ENCODE data around the gene GABRG3. TPM values are rescaled to one million over a fixed set of nuclear protein-coding genes. Genes with fewer than 3 reads are reported as not detected.

Gene GABRG3
- total RNA-seq, 1 experiment from 2014 or later, result 0.15 TPM

GRCh38 chr15:26971271-26972018, 464 bp downstream of the GABRG3 start:
- Histone ChIP-seq H4K91ac (ENCODE audit: insufficient read length, low read depth, low read length) (no peak overlapping the region), H2BK120ac (ENCODE audit: low read depth, low read length, poor library complexity, severe bottlenecking) (no peak overlapping the region), H2BK20ac (ENCODE audit: low read depth, low read length, poor library complexity, severe bottlenecking) (no peak overlapping the region), H2BK5ac (ENCODE audit: insufficient read length, low read length) (no peak overlapping the region), H3K79me2 (ENCODE audit: insufficient read depth, low read length) (no peaks in the 10 kb centered on the region), H4K8ac (replicated peaks; ENCODE audit: insufficient read length, low read depth, low read length) (no peak overlapping the region), H3K27ac (ENCODE audit: insufficient read length, low read depth, low read length) (no peak overlapping the region), H3K14ac (ENCODE audit: insufficient read depth, low read length) (no peak overlapping the region), H2BK15ac (ENCODE audit: low read depth, low read length) (no peak overlapping the region), H3K9me3 (ENCODE audit: control insufficient read depth, low read depth, low read length) (no peaks in the 10 kb centered on the region), H2AK5ac (ENCODE audit: insufficient read length, low read length) (no peak overlapping the region), H3K18ac (ENCODE audit: insufficient read length, low read depth, low read length) (no peak overlapping the region), H3T11ph (ENCODE audit: low read length) (no peak overlapping the region), H2AFZ (ENCODE audit: low read length) (no peak overlapping the region), H3K9ac (ENCODE audit: extremely low read depth, insufficient read length, low read length) (no peak overlapping the region), H3K23ac (ENCODE audit: insufficient read length, low read depth, low read length) (no peak overlapping the region), H3K56ac (ENCODE audit: insufficient read length, low read depth, low read length) (no peak overlapping the region), H2BK12ac (ENCODE audit: insufficient read length, low read depth, low read length) (no peak overlapping the region), H3K4me2 (ENCODE audit: insufficient read depth, insufficient read length, low read length) (peak overlapping the region; percentile 85), H3K4me1 (ENCODE audit: insufficient read depth, low read length) (no peaks in the 10 kb centered on the region; the same call in 1 of the 2 replicates), H3K27me3 (ENCODE audit: insufficient read depth, low read length) (peaks cover 26% of the 10 kb centered on the region), H3K79me1 (ENCODE audit: insufficient read depth, low read depth, low read length, poor library complexity, severe bottlenecking) (no peaks in the 10 kb centered on the region), H3K23me2 (ENCODE audit: insufficient read length, low read depth, low read length, poor library complexity, severe bottlenecking) (peaks cover 12% of the 10 kb centered on the region), H3K4ac (ENCODE audit: low read depth, low read length) (no peak overlapping the region), H4K5ac (ENCODE audit: insufficient read length, low read depth, low read length) (no peak overlapping the region), H4K20me1 (ENCODE audit: control insufficient read depth, insufficient read depth, insufficient read length) (no peaks in the 10 kb centered on the region)
- peaks cover 74% of the 10 kb centered on the region for H3K27me3 Mint-ChIP-seq (ENCODE audit: low read depth)
- H3K27ac Mint-ChIP-seq, result no peak overlapping the region
- DNase-seq, result peak; percentile 47
- peak; percentile 26; the same call in 1 of the 3 replicates for TF ChIP-seq CTCF (conservative IDR thresholded peaks at IDR 0.05)
- H3K9me3 Mint-ChIP-seq, result peaks cover 0 to 2% of the 10 kb centered on the region in 2 experiments; a peak in 1 of 5 replicates
- WGBS (ENCODE audit: extremely low coverage, insufficient read length, low lambda C conversion rate), result no CpG with 5 or more reads among the region's 72 CpGs
- H3K36me3 Mint-ChIP-seq (ENCODE audit: insufficient read depth in 1 of 3, low read depth in 3 of 3), result no peaks in the 10 kb centered on the region
- H3K4me1 Mint-ChIP-seq, result peaks cover 13 to 15% of the 10 kb centered on the region in 2 experiments; a peak in 3 of 4 replicates
- H3K4me3 Mint-ChIP-seq, result peak overlapping the region; percentile 58 to 74
